Neural cell (in vitro differentiated cells): ENCODE results near the gene ANKRD6. TPM values are rescaled to one million over a fixed set of nuclear protein-coding genes. Genes with fewer than 3 reads are reported as not detected.

Source experiments
- H2AFZ ChIP-seq: fragments of 200-600, 300-800 bp; sonication (generic), shearing (Covaris generic); 2 replicates; pipeline ENCODE4 v1.6.0; 2014; ENCODE audit warnings: low read depth, mild to moderate bottlenecking, antibody characterized with exemption, low read length, moderate library complexity
- H3F3A ChIP-seq: fragments of 200-600 bp; shearing (Covaris generic); 2 replicates; pipeline ENCODE4 v1.6.1; 2016; ENCODE audit warnings: mild to moderate bottlenecking, moderate library complexity, mixed read lengths, antibody characterized with exemption, low read length; ENCODE audit not compliant: insufficient read depth, poor library complexity, severe bottlenecking
- H3K27ac ChIP-seq: fragments of 200-600, 300-800 bp; sonication (generic), shearing (Covaris generic); 2 replicates; pipeline ENCODE4 v1.5.1; 2014; ENCODE audit warnings: mild to moderate bottlenecking, low read length, moderate library complexity
- H3K27me3 ChIP-seq: fragments of 300-800, 200-600 bp; sonication (generic), shearing (Covaris generic); 2 replicates; pipeline ENCODE4 v1.6.0; 2014; ENCODE audit warnings: mild to moderate bottlenecking, low read depth, low read length, moderate library complexity; ENCODE audit not compliant: insufficient read depth
- H3K36me3 ChIP-seq: fragments of 300-800, 200-600 bp; sonication (generic), shearing (Covaris generic); 2 replicates; pipeline ENCODE4 v1.5.1; 2014; ENCODE audit warnings: mild to moderate bottlenecking, antibody characterized with exemption, low read length, moderate library complexity; ENCODE audit not compliant: insufficient read depth
- H3K4me2 ChIP-seq: fragments of 300-800, 200-600 bp; sonication (generic), shearing (Covaris generic); 2 replicates; pipeline ENCODE4 v1.6.0; 2014; ENCODE audit warnings: mild to moderate bottlenecking, low read length
- H3K4me3 ChIP-seq: fragments of 300-800, 200-600 bp; sonication (generic), shearing (Covaris generic); 2 replicates; pipeline ENCODE4 v1.5.1; 2014; ENCODE audit warnings: mild to moderate bottlenecking, low read length, moderate library complexity
- H3K79me2 ChIP-seq: fragments of 200-600 bp; shearing (Covaris generic); replicated peaks from 2 replicates; pipeline ENCODE4 v1.6.0; 2014; ENCODE audit warnings: mild to moderate bottlenecking, low read length, moderate library complexity; ENCODE audit not compliant: insufficient read depth
- H3K9ac ChIP-seq: fragments of 300-800, 200-600 bp; sonication (generic), shearing (Covaris generic); 2 replicates; pipeline ENCODE4 v1.6.1; 2016; ENCODE audit warnings: mild to moderate bottlenecking, low read length, mixed read lengths
- H3K9me2 ChIP-seq: fragments of 200-600 bp; shearing (Covaris generic); 2 replicates; pipeline ENCODE4 v1.6.1; 2016; ENCODE audit warnings: mild to moderate bottlenecking, low read length, mixed read lengths; ENCODE audit not compliant: insufficient read depth
- H3K9me3 ChIP-seq: fragments of 200-600, 300-800 bp; sonication (generic), shearing (Covaris generic); 2 replicates; pipeline ENCODE4 v1.6.1; 2016; ENCODE audit warnings: mild to moderate bottlenecking, mixed run types, low read length, moderate library complexity, mixed read lengths
- H4K20me1 ChIP-seq: fragments of 200-600 bp; shearing (Covaris generic); 2 replicates; pipeline ENCODE4 v1.6.1; 2016; ENCODE audit warnings: mild to moderate bottlenecking, mixed run types; ENCODE audit not compliant: insufficient read depth
- EP300 ChIP-seq: fragments of 450-650 bp; conservative IDR thresholded peaks from 2 replicates; pipeline ENCODE4 v1.6.1; 2014; ENCODE audit warnings: antibody characterized with exemption, mild to moderate bottlenecking, moderate library complexity; ENCODE audit not compliant: poor library complexity, severe bottlenecking
- EZH2 ChIP-seq: fragments of 200-600, 300-800 bp; shearing (Covaris generic), sonication (generic); IDR thresholded peaks from 2 replicates; pipeline ENCODE4 v1.6.1; 2014; ENCODE audit warnings: antibody characterized with exemption, low read length, borderline replicate concordance, mild to moderate bottlenecking; ENCODE audit not compliant: insufficient read depth, poor library complexity, severe bottlenecking
- MXI1 ChIP-seq: fragments of 450-650 bp; conservative IDR thresholded peaks from 2 replicates; pipeline ENCODE4 v1.6.1; 2014; ENCODE audit warnings: antibody characterized with exemption, mild to moderate bottlenecking; ENCODE audit not compliant: poor library complexity, severe bottlenecking
- POLR2AphosphoS5 ChIP-seq: IDR thresholded peaks from 2 replicates; pipeline ENCODE4 v1.6.1; 2012
- RAD21 ChIP-seq: fragments of 450-650 bp; conservative IDR thresholded peaks from 2 replicates; pipeline ENCODE4 v1.6.1; 2014; ENCODE audit warnings: antibody characterized with exemption, mild to moderate bottlenecking, moderate library complexity
- REST ChIP-seq: IDR thresholded peaks from 2 replicates; pipeline ENCODE4 v1.6.1; 2012; ENCODE audit warnings: borderline replicate concordance
- SMC3 ChIP-seq: fragments of 450-650 bp; conservative IDR thresholded peaks from 2 replicates; pipeline ENCODE4 v1.6.1; 2014; ENCODE audit warnings: antibody characterized with exemption, mild to moderate bottlenecking, moderate library complexity; ENCODE audit not compliant: poor library complexity
- TAF1 ChIP-seq: IDR thresholded peaks from 2 replicates; pipeline ENCODE4 v1.6.1; 2012; ENCODE audit warnings: low read depth
- polyA plus RNA-seq: library from polyadenylated mRNA; depleted of rRNA; stranded (reverse); fragments of >200 nt; gene quantifications from 2 replicates; pipeline ENCODE4 v1.2.3, GENCODE V29; 2014
- TF ChIP-seq, protein P1 (sequence below): fragments of 450-650 bp; IDR thresholded peaks from 2 replicates; pipeline ENCODE4 v1.5.1; 2014; ENCODE audit warnings: antibody characterized with exemption, mild to moderate bottlenecking, moderate library complexity; ENCODE audit not compliant: poor library complexity, severe bottlenecking

Gene ANKRD6
- polyA plus RNA-seq, 1 donor from 2014 or later: 43.5 TPM

DNA sequence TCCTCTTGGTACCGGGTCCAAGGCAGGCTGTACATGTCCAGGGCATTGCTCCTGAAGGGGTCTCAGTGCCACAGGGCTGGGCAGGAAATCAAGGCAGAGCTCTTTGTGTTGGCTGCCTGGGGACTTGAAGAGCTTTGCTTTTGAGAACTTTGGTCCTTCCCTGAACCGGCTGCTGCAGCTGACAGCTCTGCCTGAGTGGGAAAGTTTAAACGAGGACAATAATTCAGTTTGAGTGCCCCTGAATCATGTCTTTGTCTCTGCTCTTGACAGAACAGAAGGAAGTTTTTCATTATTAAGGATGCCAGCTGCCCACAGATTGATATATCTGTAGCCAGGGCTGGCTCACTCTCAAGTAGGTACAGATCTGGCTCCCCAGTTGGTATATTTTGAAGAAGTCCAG is 56.1 kb downstream of the ANKRD6 start:
- H3K9ac ChIP-seq: no peak overlapping the region
- TF ChIP-seq TAF1 (no peak), POLR2AphosphoS5 (no peak), EZH2 (no peak), REST (no peak), EP300 (no peak)
- TF ChIP-seq, protein P1, sequence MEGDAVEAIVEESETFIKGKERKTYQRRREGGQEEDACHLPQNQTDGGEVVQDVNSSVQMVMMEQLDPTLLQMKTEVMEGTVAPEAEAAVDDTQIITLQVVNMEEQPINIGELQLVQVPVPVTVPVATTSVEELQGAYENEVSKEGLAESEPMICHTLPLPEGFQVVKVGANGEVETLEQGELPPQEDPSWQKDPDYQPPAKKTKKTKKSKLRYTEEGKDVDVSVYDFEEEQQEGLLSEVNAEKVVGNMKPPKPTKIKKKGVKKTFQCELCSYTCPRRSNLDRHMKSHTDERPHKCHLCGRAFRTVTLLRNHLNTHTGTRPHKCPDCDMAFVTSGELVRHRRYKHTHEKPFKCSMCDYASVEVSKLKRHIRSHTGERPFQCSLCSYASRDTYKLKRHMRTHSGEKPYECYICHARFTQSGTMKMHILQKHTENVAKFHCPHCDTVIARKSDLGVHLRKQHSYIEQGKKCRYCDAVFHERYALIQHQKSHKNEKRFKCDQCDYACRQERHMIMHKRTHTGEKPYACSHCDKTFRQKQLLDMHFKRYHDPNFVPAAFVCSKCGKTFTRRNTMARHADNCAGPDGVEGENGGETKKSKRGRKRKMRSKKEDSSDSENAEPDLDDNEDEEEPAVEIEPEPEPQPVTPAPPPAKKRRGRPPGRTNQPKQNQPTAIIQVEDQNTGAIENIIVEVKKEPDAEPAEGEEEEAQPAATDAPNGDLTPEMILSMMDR: no peak

GRCh38 chr6:89492025-89492640 is 59.2 kb downstream of the ANKRD6 start:
- Histone ChIP-seq H3K9ac (no peak overlapping the region), H3K9me2 (no peaks in the 10 kb centered on the region), H3K4me3 (no peak overlapping the region), H3F3A (no peaks in the 10 kb centered on the region), H3K36me3 (no peaks in the 10 kb centered on the region), H4K20me1 (no peaks in the 10 kb centered on the region), H3K27ac (no peak overlapping the region), H3K79me2 (no peaks in the 10 kb centered on the region), H3K9me3 (no peaks in the 10 kb centered on the region), H3K4me2 (no peak overlapping the region), H3K27me3 (no peaks in the 10 kb centered on the region), H2AFZ (no peak overlapping the region)
- TF ChIP-seq MXI1 (no peak), RAD21 (no peak), REST (no peak), SMC3 (no peak), EP300 (no peak), EZH2 (no peak), TAF1 (no peak), POLR2AphosphoS5 (no peak)
- TF ChIP-seq, protein P1: no peak

More for the DNA sequence above, 56.1 kb downstream of the ANKRD6 start:
- Histone ChIP-seq H3F3A (no peaks in the 10 kb centered on the region), H2AFZ (no peak overlapping the region), H3K79me2 (no peaks in the 10 kb centered on the region), H3K36me3 (no peaks in the 10 kb centered on the region), H3K4me2 (no peak overlapping the region), H4K20me1 (no peaks in the 10 kb centered on the region), H3K9me2 (no peaks in the 10 kb centered on the region), H3K27me3 (no peaks in the 10 kb centered on the region), H3K4me3 (no peak overlapping the region), H3K27ac (no peak overlapping the region), H3K9me3 (no peaks in the 10 kb centered on the region)
